Trophoblast cell (in vitro differentiated cells and primary cell): ENCODE results near the gene PCDHB10.
"Not testable (repeated sequence)": the region's sequence is repeated elsewhere in the genome, so short reads cannot be mapped to it uniquely, and the experiment has no call there.

Source experiments
- DNase-seq, 2 donors: peaks; one replicate each; pipeline ENCODE4 v3.0.0-alpha.2; 2016
- H2AFZ ChIP-seq: 2 replicates; pipeline ENCODE4 v1.6.1; 2013; ENCODE audit warnings: low read length, moderate library complexity, mild to moderate bottlenecking; ENCODE audit not compliant: insufficient read depth, poor library complexity
- H2AK5ac ChIP-seq: 2 replicates; pipeline ENCODE4 v1.6.1; 2013; ENCODE audit warnings: mild to moderate bottlenecking, low read length
- H2BK120ac ChIP-seq: 2 replicates; pipeline ENCODE4 v1.6.1; 2013; ENCODE audit warnings: low read length, mild to moderate bottlenecking, moderate library complexity; ENCODE audit not compliant: insufficient read depth, poor library complexity
- H2BK12ac ChIP-seq: 2 replicates; pipeline ENCODE4 v1.6.1; 2013; ENCODE audit warnings: mild to moderate bottlenecking, low read length, moderate library complexity
- H2BK5ac ChIP-seq: 2 replicates; pipeline ENCODE4 v1.6.1; 2013; ENCODE audit warnings: low read length, low read depth, moderate library complexity, mild to moderate bottlenecking; ENCODE audit not compliant: poor library complexity
- H3K14ac ChIP-seq: 2 replicates; pipeline ENCODE4 v1.6.1; 2013; ENCODE audit warnings: mild to moderate bottlenecking, low read length
- H3K18ac ChIP-seq: 2 replicates; pipeline ENCODE4 v1.6.1; 2013; ENCODE audit warnings: mild to moderate bottlenecking, low read length
- H3K23ac ChIP-seq: 2 replicates; pipeline ENCODE4 v1.6.1; 2013; ENCODE audit warnings: low read length
- H3K27ac ChIP-seq: 2 replicates; pipeline ENCODE4 v1.5.1; 2013; ENCODE audit warnings: low read depth, mild to moderate bottlenecking, inconsistent platforms, low read length, moderate library complexity
- H3K27me3 ChIP-seq: 2 replicates; pipeline ENCODE4 v1.6.1; 2013; ENCODE audit warnings: inconsistent platforms, mild to moderate bottlenecking, low read length, moderate library complexity; ENCODE audit not compliant: insufficient read depth
- H3K36me3 ChIP-seq, 2 experiments: 1 replicate in 1 of 2; 2 replicates in 1 of 2; pipeline ENCODE4 v1.6.1; 2013; ENCODE audit warnings: low read length in 2 of 2, mild to moderate bottlenecking in 2 of 2, moderate library complexity in 1 of 2; ENCODE audit not compliant: insufficient read depth in 2 of 2, control insufficient read depth in 1 of 2
- H3K4ac ChIP-seq: 2 replicates; pipeline ENCODE4 v1.6.1; 2013; ENCODE audit warnings: low read depth, mild to moderate bottlenecking, low read length, moderate library complexity
- H3K4me1 ChIP-seq, 2 experiments: 1 replicate in 1 of 2; 2 replicates in 1 of 2; pipeline ENCODE4 v1.6.1; 2013; ENCODE audit warnings: low read length in 2 of 2, mild to moderate bottlenecking in 2 of 2, moderate library complexity in 1 of 2; ENCODE audit not compliant: insufficient read depth in 2 of 2, control insufficient read depth in 1 of 2
- H3K4me2 ChIP-seq: 2 replicates; pipeline ENCODE4 v1.6.1; 2013; ENCODE audit warnings: inconsistent platforms, mild to moderate bottlenecking, low read length, moderate library complexity
- H3K4me3 ChIP-seq: 2 replicates; pipeline ENCODE4 v1.5.1; 2013; ENCODE audit warnings: mild to moderate bottlenecking, low read depth, low read length, inconsistent platforms
- H3K79me1 ChIP-seq: one replicate; pipeline ENCODE4 v1.6.1; 2013; ENCODE audit warnings: low read length
- H3K79me2 ChIP-seq: 2 replicates; pipeline ENCODE4 v1.6.1; 2013; ENCODE audit warnings: low read length, mild to moderate bottlenecking; ENCODE audit not compliant: control insufficient read depth, insufficient read depth, poor library complexity
- H3K9ac ChIP-seq: 2 replicates; pipeline ENCODE4 v1.6.1; 2013; ENCODE audit warnings: mild to moderate bottlenecking, low read length
- H3K9me3 ChIP-seq: 2 replicates; pipeline ENCODE4 v1.6.1; 2013; ENCODE audit warnings: low read depth, mild to moderate bottlenecking, control low read depth, inconsistent platforms, low read length; ENCODE audit not compliant: insufficient read depth
- H4K12ac ChIP-seq: 2 replicates; pipeline ENCODE4 v1.6.1; 2013; ENCODE audit warnings: low read depth, mild to moderate bottlenecking, low read length, moderate library complexity
- H4K8ac ChIP-seq: 2 replicates; pipeline ENCODE4 v1.6.1; 2013; ENCODE audit warnings: low read depth, mild to moderate bottlenecking, low read length, moderate library complexity
- H4K91ac ChIP-seq: one replicate; pipeline ENCODE4 v1.6.1; 2013; ENCODE audit warnings: low read depth, mild to moderate bottlenecking, low read length, moderate library complexity
- WGBS: extraction: QIAGEN DNeasy Blood & Tissue Kit; methylation state at CpG from one replicate; pipeline ENCODE4 v1.1.7; 2013; ENCODE audit warnings: missing lambda C conversion rate; ENCODE audit not compliant: insufficient read length, insufficient coverage; ENCODE audit errors: extremely low coverage; 5-methylcytosine and 5-hydroxymethylcytosine counted together

Gene PCDHB10

GRCh38 chr5:141157901-141158300 is 34.3 kb upstream of the PCDHB10 start:
- not testable (repeated sequence) for H3K4ac ChIP-seq, H3K9ac ChIP-seq, H2AK5ac ChIP-seq, H3K4me3 ChIP-seq, H3K4me1 ChIP-seq, H3K27ac ChIP-seq, DNase-seq, H4K12ac ChIP-seq, H3K4me2 ChIP-seq, H3K18ac ChIP-seq, H2BK12ac ChIP-seq, H2BK120ac ChIP-seq, H3K9me3 ChIP-seq, H3K79me1 ChIP-seq, H3K27me3 ChIP-seq, H2AFZ ChIP-seq, H3K23ac ChIP-seq, H4K8ac ChIP-seq, H3K36me3 ChIP-seq, H2BK5ac ChIP-seq, H4K91ac ChIP-seq, H3K14ac ChIP-seq, H3K79me2 ChIP-seq
- no CpG with 5 or more reads among the region's 28 CpGs for WGBS

DNA sequence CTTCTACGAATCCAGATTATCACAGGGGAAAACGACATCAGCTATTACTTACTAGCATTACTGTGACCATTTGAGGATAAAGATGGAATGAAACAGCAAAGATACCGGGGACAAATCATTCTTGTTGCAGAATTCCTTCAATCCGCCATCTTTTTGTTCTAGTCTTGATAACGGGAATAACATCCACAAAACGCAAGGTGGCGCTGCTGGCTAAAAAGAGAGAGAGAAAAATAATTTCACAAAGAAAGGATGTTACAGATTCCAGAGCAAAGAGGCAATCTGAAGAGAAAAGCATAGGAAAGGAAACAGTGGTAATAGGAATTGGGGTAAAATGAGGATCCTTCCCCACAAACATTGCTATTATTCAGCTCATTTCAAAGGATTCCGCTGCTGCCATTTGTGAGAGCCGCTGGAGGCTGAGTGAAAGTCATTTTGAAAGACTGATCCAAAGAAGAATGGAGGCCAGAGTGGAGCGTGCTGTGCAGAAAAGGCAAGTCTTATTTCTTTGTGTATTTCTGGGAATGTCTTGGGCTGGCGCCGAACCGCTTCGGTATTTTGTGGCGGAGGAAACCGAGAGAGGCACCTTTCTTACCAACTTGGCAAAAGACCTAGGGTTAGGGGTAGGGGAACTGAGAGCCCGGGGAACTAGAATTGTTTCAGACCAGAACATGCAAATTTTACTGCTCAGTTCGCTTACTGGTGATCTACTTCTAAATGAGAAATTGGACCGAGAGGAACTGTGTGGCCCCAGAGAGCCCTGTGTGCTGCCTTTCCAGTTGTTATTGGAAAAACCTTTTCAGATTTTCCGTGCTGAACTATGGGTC is 19.6 kb upstream of the PCDHB10 start, which contains the start of gene PCDHB7:
TSS of gene PCDHB7 (plus strand) at position 264 of the 824 bp plus-strand sequence. CDS start at position 456, 192 bp downstream.
- Histone ChIP-seq H3K4me3 (no peak within 1 kb of the TSS), H3K4ac (no peak within 1 kb of the TSS), H4K12ac (no peak within 1 kb of the TSS), H3K79me1 (no peaks in the 10 kb centered on the region), H3K27ac (no peak within 1 kb of the TSS), H3K27me3 (no peaks in the 10 kb centered on the region), H3K4me1 (no peaks in the 10 kb centered on the region), H3K18ac (no peak within 1 kb of the TSS), H2AFZ (no peak within 1 kb of the TSS), H2BK12ac (no peak within 1 kb of the TSS), H2BK5ac (no peak within 1 kb of the TSS), H3K9me3 (peaks cover 2% of the 10 kb centered on the region), H2BK120ac (no peak within 1 kb of the TSS), H4K8ac (no peak within 1 kb of the TSS), H3K9ac (no peak within 1 kb of the TSS), H3K14ac (no peak within 1 kb of the TSS), H3K23ac (no peak within 1 kb of the TSS), H2AK5ac (no peak within 1 kb of the TSS), H3K4me2 (no peak within 1 kb of the TSS), H3K36me3 (no peaks in the 10 kb centered on the region), H4K91ac (no peak within 1 kb of the TSS), H3K79me2 (no peaks in the 10 kb centered on the region)
- WGBS: no CpG with 5 or more reads among the region's 20 CpGs
- DNase-seq: peak in 1 of 2 donors; percentile 2

DNA sequence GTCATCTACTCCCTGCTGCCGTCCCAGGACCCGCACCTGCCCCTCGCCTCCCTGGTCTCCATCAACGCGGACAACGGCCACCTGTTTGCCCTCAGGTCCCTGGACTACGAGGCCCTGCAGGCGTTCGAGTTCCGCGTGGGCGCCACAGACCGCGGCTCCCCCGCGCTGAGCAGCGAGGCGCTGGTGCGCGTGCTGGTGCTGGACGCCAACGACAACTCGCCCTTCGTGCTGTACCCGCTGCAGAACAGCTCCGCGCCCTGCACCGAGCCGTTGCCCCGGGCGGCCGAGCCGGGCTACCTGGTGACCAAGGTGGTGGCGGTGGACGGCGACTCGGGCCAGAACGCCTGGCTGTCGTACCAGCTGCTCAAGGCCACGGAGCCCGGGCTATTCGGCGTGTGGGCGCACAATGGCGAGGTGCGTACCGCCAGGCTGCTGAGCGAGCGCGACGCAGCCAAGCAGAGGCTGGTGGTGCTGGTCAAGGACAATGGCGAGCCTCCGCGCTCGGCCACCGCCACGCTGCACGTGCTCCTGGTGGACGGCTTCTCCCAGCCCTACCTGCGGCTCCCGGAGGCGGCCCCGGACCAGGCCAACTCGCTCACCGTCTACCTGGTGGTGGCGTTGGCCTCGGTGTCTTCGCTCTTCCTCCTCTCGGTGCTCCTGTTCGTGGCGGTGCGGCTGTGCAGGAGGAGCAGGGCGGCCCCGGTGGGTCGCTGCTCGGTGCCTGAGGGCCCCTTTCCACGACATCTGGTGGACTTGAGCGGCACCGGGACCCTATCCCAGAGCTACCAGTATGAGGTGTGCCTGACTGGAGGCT is 17.7 kb upstream of the PCDHB10 start:
- H2BK5ac ChIP-seq, H2BK120ac ChIP-seq: not testable (repeated sequence)

DNA sequence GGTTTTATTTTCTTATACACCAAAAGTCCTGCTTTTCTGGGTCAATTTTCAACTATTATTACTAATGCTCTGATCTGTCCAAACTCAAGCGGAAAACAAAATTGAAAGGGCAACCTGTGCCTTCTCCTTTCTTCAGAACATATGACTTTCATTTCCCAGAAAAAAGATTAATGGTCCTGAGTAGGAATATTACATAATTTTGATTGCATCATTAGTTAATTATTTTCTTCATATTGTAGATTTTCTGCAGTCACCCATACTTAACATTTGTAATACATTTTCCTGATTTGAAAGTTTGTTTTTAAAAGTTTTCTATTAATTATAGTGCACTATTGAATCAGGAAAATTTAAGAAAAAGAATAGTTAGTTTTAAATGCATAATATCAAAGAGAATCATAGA is 16.2 kb upstream of the PCDHB10 start:
- H3K79me1 ChIP-seq: no peaks in the 10 kb centered on the region
- no peaks in the 10 kb centered on the region for H3K27me3 ChIP-seq
- no peak overlapping the region for H2BK12ac ChIP-seq

More for the DNA sequence above, 17.7 kb upstream of the PCDHB10 start:
- not testable (repeated sequence) for H3K4me3 ChIP-seq, H3K9ac ChIP-seq, H4K12ac ChIP-seq, H3K4ac ChIP-seq, DNase-seq, H3K9me3 ChIP-seq, H3K4me1 ChIP-seq, H3K27ac ChIP-seq, H3K79me1 ChIP-seq, H3K18ac ChIP-seq, H3K4me2 ChIP-seq, H2BK12ac ChIP-seq, H3K79me2 ChIP-seq, H4K8ac ChIP-seq, H2AFZ ChIP-seq, H3K14ac ChIP-seq, H2AK5ac ChIP-seq, H3K36me3 ChIP-seq, H3K23ac ChIP-seq, H3K27me3 ChIP-seq, H4K91ac ChIP-seq
- no CpG with 5 or more reads among the region's 79 CpGs for WGBS

More for the DNA sequence above, 16.2 kb upstream of the PCDHB10 start:
- H3K79me2 ChIP-seq: no peaks in the 10 kb centered on the region
- no peak overlapping the region for H3K9ac ChIP-seq
- H4K8ac ChIP-seq: no peak overlapping the region
- no peak overlapping the region for H3K4me2 ChIP-seq
- DNase-seq: no peak
- no peaks in the 10 kb centered on the region for H3K36me3 ChIP-seq
- H2BK120ac ChIP-seq: no peak overlapping the region
- no peak overlapping the region for H3K4me3 ChIP-seq
- no peak overlapping the region for H3K14ac ChIP-seq
- peaks cover 2% of the 10 kb centered on the region for H3K9me3 ChIP-seq
- no peaks in the 10 kb centered on the region for H3K4me1 ChIP-seq
- no peak overlapping the region for H3K4ac ChIP-seq
- H4K12ac ChIP-seq: no peak overlapping the region
- no peak overlapping the region for H4K91ac ChIP-seq
- no peak overlapping the region for H3K27ac ChIP-seq
- no peak overlapping the region for H2AK5ac ChIP-seq
- no peak overlapping the region for H2AFZ ChIP-seq
- no peak overlapping the region for H3K18ac ChIP-seq
- no CpG with 5 or more reads among the region's 1 CpG for WGBS
- no peak overlapping the region for H3K23ac ChIP-seq
- H2BK5ac ChIP-seq: no peak overlapping the region
